Activated CD8-positive, alpha-beta T cell treated with anti-CD3 and anti-CD28 coated beads for 36 hours (primary cell): ENCODE data around the gene NONO. TPM values are rescaled to one million over a fixed set of nuclear protein-coding genes. Genes with fewer than 3 reads are reported as not detected.
"Not testable (repeated sequence)": the region's sequence is repeated elsewhere in the genome, so short reads cannot be mapped to it uniquely, and the experiment has no call there.

Source experiments
- ATAC-seq: fragments of 200-7000 bp; cut with Tn5 transposase; one replicate; pipeline ENCODE4 v1.10.0; 2021; ENCODE audit warnings: mild to moderate bottlenecking, moderate library complexity
- CTCF ChIA-PET: fragments of 350-600 bp; sonication (Branson Sonifier 250); formaldehyde crosslinking; loops from one replicate; lab custom pipeline; 2021; ENCODE audit warnings: antibody characterized with exemption; lab: Charles Lee
- POLR2A ChIA-PET: fragments of 350-600 bp; sonication (Branson Sonifier 250); formaldehyde crosslinking; loops from one replicate; lab custom pipeline; 2021; ENCODE audit warnings: antibody characterized with exemption; lab: Charles Lee
- DNase-seq: peaks from one replicate; pipeline ENCODE4 v3.0.0-alpha.2; 2020
- H3K27ac Mint-ChIP-seq: one replicate; pipeline ENCODE4 v1.8.0; 2021; ENCODE audit warnings: mild to moderate bottlenecking, mixed read lengths
- H3K27me3 Mint-ChIP-seq: one replicate; pipeline ENCODE4 v1.8.0; 2021; ENCODE audit warnings: mixed read lengths
- H3K36me3 Mint-ChIP-seq: one replicate; pipeline ENCODE4 v1.8.0; 2021; ENCODE audit warnings: low read depth, mixed read lengths
- H3K4me1 Mint-ChIP-seq: one replicate; pipeline ENCODE4 v1.8.0; 2021; ENCODE audit warnings: low read depth, mixed read lengths
- H3K4me3 Mint-ChIP-seq: one replicate; pipeline ENCODE4 v1.8.0; 2021; ENCODE audit warnings: mild to moderate bottlenecking, moderate library complexity, mixed read lengths
- H3K9me3 Mint-ChIP-seq: one replicate; pipeline ENCODE4 v1.8.0; 2021; ENCODE audit warnings: mixed read lengths
- CTCF ChIP-seq: fragments of 200-600 bp; IDR thresholded peaks from one replicate; pipeline ENCODE4 v1.8.0; 2022; ENCODE audit warnings: antibody characterized with exemption, mild to moderate bottlenecking
- intact Hi-C: fragments of 100-400 bp; cut with micrococcal nuclease; formaldehyde crosslinking; loops from one replicate; pipeline ENCODE4 v1.10.0; 2022
- total RNA-seq, 2 experiments: library from RNA; stranded (reverse); gene quantifications; one replicate each; pipeline ENCODE4 v1.2.3, GENCODE V29; 2021

Gene NONO
- total RNA-seq, 2 experiments from 2014 or later, result 461 to 487 TPM

GRCh38 chrX:71256856-71257255 lies 26.6 kb upstream of the NONO start:
- Mint-ChIP-seq H3K9me3 (no peaks in the 10 kb centered on the region), H3K27ac (no peak overlapping the region), H3K4me3 (no peak overlapping the region), H3K4me1 (peaks cover 21% of the 10 kb centered on the region), H3K27me3 (no peaks in the 10 kb centered on the region), H3K36me3 (no peaks in the 10 kb centered on the region)
- ChIA-PET CTCF (interaction anchor here (1.5 kb wide), 1 partner anchor 27 kb away, joined by 3 read pairs; the partner anchor contains the start of gene NONO), POLR2A (interaction anchor here (1.0 kb wide), 1 partner anchor 26 kb away, joined by 3 read pairs; the partner anchor contains the start of gene NONO)
- DNase-seq (no peak), ATAC-seq (no peak)
- no peak for TF ChIP-seq CTCF
- intact Hi-C loops, result loop anchor here (10.0 kb wide), 2 partner anchors 62 to 152 kb away; partner anchors contain the start of gene CXorf65

- H3K4me1 Mint-ChIP-seq, H3K27me3 Mint-ChIP-seq, POLR2A ChIA-PET, CTCF ChIA-PET, DNase-seq, H3K36me3 Mint-ChIP-seq, H3K4me3 Mint-ChIP-seq, H3K9me3 Mint-ChIP-seq, intact Hi-C loops, ATAC-seq, H3K27ac Mint-ChIP-seq: not testable (repeated sequence)
Measured at GRCh38 chrX:71268624-71269023, 14.8 kb upstream of the NONO start.

- no peaks in the 10 kb centered on the region for H3K36me3 Mint-ChIP-seq
- H3K27me3 Mint-ChIP-seq, result no peaks in the 10 kb centered on the region
- no peak overlapping the region for H3K27ac Mint-ChIP-seq
- no peaks in the 10 kb centered on the region for H3K4me1 Mint-ChIP-seq
- ATAC-seq (no peak), DNase-seq (no peak)
- H3K4me3 Mint-ChIP-seq, result no peak overlapping the region
- intact Hi-C loops, result no loop called here
- CTCF ChIA-PET, result no interaction called here
- no peak for TF ChIP-seq CTCF
- H3K9me3 Mint-ChIP-seq, result no peaks in the 10 kb centered on the region
- POLR2A ChIA-PET, result no interaction called here
Measured at GRCh38 chrX:71269801-71270395, 13.5 kb upstream of the NONO start.

- H3K27ac Mint-ChIP-seq, intact Hi-C loops, H3K9me3 Mint-ChIP-seq, POLR2A ChIA-PET, H3K27me3 Mint-ChIP-seq, ATAC-seq, H3K4me3 Mint-ChIP-seq, CTCF ChIA-PET, H3K36me3 Mint-ChIP-seq, DNase-seq, H3K4me1 Mint-ChIP-seq: not testable (repeated sequence)
Measured at GRCh38 chrX:71272313-71272712, 11.1 kb upstream of the NONO start.

DNA sequence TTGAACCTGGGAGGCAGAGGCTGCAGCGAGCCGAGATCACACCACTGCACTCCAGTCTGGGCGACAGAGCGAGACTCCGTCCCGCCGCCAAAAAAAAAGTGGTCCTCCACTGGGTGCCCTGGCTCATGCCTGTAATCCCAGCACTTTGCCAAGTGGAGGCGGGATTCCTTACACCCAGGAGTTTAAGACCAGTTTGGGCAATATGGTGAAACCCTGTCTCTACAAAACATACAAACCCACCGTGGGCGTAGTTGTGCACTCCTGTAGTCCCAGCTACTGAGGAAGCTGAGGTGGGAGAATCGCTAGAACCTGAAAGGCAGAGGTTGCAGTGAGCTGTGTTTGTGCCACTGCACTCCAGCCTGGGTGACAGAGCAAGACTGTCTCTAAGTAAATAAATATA lies 2.1 kb upstream of the NONO start:
- intact Hi-C loops, result loop anchor here (5.0 to 10.0 kb wide), 3 partner anchors 86 to 254 kb away; partner anchors contain the start of genes OGT and TAF1
- POLR2A ChIA-PET, result interaction anchor here (1.2 to 1.4 kb wide), 2 partner anchors 27 to 99 kb away, joined by 3 to 5 read pairs; partner anchors contain the start of gene ZMYM3
- H3K4me1 Mint-ChIP-seq, H3K4me3 Mint-ChIP-seq, DNase-seq, H3K27me3 Mint-ChIP-seq, CTCF ChIA-PET, ATAC-seq, H3K27ac Mint-ChIP-seq, H3K9me3 Mint-ChIP-seq: not testable (repeated sequence)
- H3K36me3 Mint-ChIP-seq, result peaks cover 21% of the 10 kb centered on the region

DNA sequence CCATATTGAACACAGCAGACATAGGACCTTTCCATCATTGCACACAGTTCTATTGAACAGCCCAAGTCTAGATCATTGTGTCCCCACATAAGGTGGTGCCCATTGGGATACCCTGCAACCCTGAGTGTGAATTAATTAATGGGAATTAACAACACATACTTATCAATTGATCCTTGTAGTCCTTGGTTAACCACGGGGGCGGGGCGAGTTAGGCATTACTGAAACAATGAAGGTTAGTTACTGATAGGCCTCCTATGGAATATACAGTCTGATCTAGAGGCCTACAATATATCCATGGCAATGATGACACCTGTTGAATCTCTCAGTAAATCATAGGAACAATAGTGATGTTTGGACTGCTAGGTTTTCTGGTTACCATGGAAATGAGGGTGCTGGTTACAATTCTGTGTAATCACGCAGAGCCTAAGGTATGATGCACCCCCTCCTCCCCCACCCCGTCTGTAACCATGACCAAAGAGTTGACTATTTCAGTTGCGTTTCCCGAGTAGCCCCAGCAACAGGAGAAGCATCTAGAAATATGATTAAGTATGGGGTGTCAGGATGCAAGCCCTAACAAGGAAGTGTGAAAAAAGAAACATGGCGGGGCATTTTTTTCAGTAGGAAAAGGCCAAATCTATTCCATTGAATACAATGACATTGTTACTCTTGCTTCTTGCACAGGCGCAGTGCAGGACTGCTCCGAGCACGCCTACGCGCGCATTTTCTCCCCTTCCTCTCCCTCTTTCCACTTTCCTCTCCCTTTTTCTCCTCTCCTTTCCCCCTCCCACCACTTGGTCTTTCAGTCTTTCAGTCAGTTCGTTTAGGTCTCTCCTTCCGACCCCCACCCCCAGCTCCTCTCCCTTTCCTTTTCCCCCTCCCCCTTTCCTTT lies 677 bp upstream of the NONO start:
- Mint-ChIP-seq H3K4me3 (peak overlapping the region; percentile 86), H3K27me3 (no peaks in the 10 kb centered on the region), H3K36me3 (peaks cover 25% of the 10 kb centered on the region), H3K4me1 (peaks cover 4% of the 10 kb centered on the region), H3K27ac (peak overlapping the region; percentile 95), H3K9me3 (no peaks in the 10 kb centered on the region)
- CTCF ChIA-PET, result interaction anchor here (0.8 to 2.3 kb wide), 6 partner anchors 25 to 100 kb away, joined by 3 to 15 read pairs (median 4); partner anchors contain the start of gene ZMYM3
- POLR2A ChIA-PET, result interaction anchor here (0.6 to 4.7 kb wide), 17 partner anchors 10 to 994 kb away, joined by 3 to 19 read pairs (median 5); partner anchors contain the start of genes MED12, OGT, RPS4X and TAF1
- ATAC-seq, result peak; percentile 60
- TF ChIP-seq CTCF, result no peak
- intact Hi-C loops, result loop anchor here (2.0 to 10.0 kb wide), 4 partner anchors 28 to 252 kb away; partner anchors contain the start of genes OGT, TAF1 and ZMYM3
- DNase-seq, result peak; percentile 82
